HCT116 (cell line): ENCODE data around the gene ADRA1B. TPM values are rescaled to one million over a fixed set of nuclear protein-coding genes. Genes with fewer than 3 reads are reported as not detected.

Source experiments
- ATAC-seq: fragments of 200-7000 bp; cut with Tn5 transposase; 2 replicates; pipeline ENCODE4 v1.9.1; 2020; ENCODE audit warnings: mild to moderate bottlenecking, moderate library complexity
- BruUV-seq: library from RNA; stranded (reverse); fragments of 400-500 nt; replicated peaks from 2 replicates; lab custom pipeline; 2021; lab: Mats Ljungman, UMichigan
- CTCF ChIA-PET: fragments of 300-600 bp; sonication (Branson Sonifier 250); formaldehyde crosslinking; loops from one replicate; lab custom pipeline; 2021; ENCODE audit warnings: antibody characterized with exemption; lab: Charles Lee
- POLR2A ChIA-PET: fragments of 300-600, 350-600 bp; sonication (Branson Sonifier 250); formaldehyde crosslinking; loops from one replicate; lab custom pipeline; 2021; ENCODE audit warnings: antibody characterized with exemption; lab: Charles Lee
- RAD21 ChIA-PET, 2 experiments: fragments of 300-600 bp; sonication (Branson Sonifier 250); formaldehyde crosslinking; loops; one replicate each; lab custom pipeline; 2023; ENCODE audit warnings: low total read pairs in 2 of 2; ENCODE audit not compliant: uncharacterized antibody in 2 of 2, unreplicated experiment in 2 of 2, low non-redundant PET in 1 of 2; lab: Charles Lee
- DNase-seq: peaks from one replicate; pipeline ENCODE4 v3.0.0-alpha.2; 2010; ENCODE audit warnings: low read depth, low spot score
- H2AFZ ChIP-seq: fragments of 200-600 bp; shearing (Covaris generic), sonication (generic); 2 replicates; pipeline ENCODE4 v1.6.1; 2017; ENCODE audit warnings: low read depth, mixed run types, mixed read lengths, antibody characterized with exemption, low read length; ENCODE audit not compliant: poor library complexity, severe bottlenecking
- H3K27ac ChIP-seq: 2 replicates; pipeline ENCODE4 v1.5.1; 2012; ENCODE audit warnings: low read depth, low read length
- H3K27me3 ChIP-seq: fragments of 200-600 bp; sonication (generic); 2 replicates; pipeline ENCODE4 v1.6.1; 2016; ENCODE audit warnings: mixed run types, low read length, mixed read lengths; ENCODE audit not compliant: insufficient read depth
- H3K36me3 ChIP-seq, 2 experiments: fragments of 200-500 bp in 1 of 2; fragments of 200-600 bp in 1 of 2; sonication (Bioruptor generic) in 1 of 2; sonication (generic) in 1 of 2; 2 replicates each; pipeline versions ENCODE4 v1.5.1 to v1.6.1; 2014 to 2016; ENCODE audit warnings: low read length in 2 of 2, inconsistent platforms in 1 of 2, mixed read lengths in 1 of 2, mixed run types in 1 of 2; ENCODE audit not compliant: insufficient read depth in 2 of 2, control insufficient read depth in 1 of 2
- H3K4me1 ChIP-seq, 2 experiments: fragments of 200-600 bp in 1 of 2; sonication (generic) in 1 of 2; 2 replicates each; pipeline versions ENCODE4 v1.5.1 to v1.6.1; 2012 to 2017; ENCODE audit warnings: low read length in 2 of 2, inconsistent platforms in 1 of 2, mild to moderate bottlenecking in 1 of 2, mixed read lengths in 1 of 2, mixed run types in 1 of 2, moderate library complexity in 1 of 2; ENCODE audit not compliant: insufficient read depth in 2 of 2, control insufficient read depth in 1 of 2
- H3K4me2 ChIP-seq: fragments of 200-600 bp; sonication (generic); 2 replicates; pipeline ENCODE4 v1.6.1; 2017; ENCODE audit warnings: mixed run types, low read length, mixed read lengths
- H3K4me3 ChIP-seq, 2 experiments: fragments of 200-600 bp in 1 of 2; sonication (generic) in 1 of 2; replicated peaks in 1 of 2; 2 replicates each; pipeline ENCODE4 v1.5.1; 2011 to 2016; ENCODE audit warnings: low read length in 2 of 2, control low read depth in 1 of 2, low read depth in 1 of 2, mild to moderate bottlenecking in 1 of 2, mixed read lengths in 1 of 2, mixed run types in 1 of 2
- H3K79me2 ChIP-seq: fragments of 200-600 bp; sonication (generic); 2 replicates; pipeline ENCODE4 v1.6.1; 2017; ENCODE audit warnings: mild to moderate bottlenecking, mixed run types, low read length, moderate library complexity, mixed read lengths; ENCODE audit not compliant: insufficient read depth
- H3K9ac ChIP-seq: fragments of 200-600 bp; sonication (generic); 2 replicates; pipeline ENCODE4 v1.6.1; 2016; ENCODE audit warnings: low read length, mixed read lengths
- H3K9me2 ChIP-seq: fragments of 200-600 bp; sonication (generic), shearing (Covaris generic); 2 replicates; pipeline ENCODE4 v1.6.1; 2017; ENCODE audit warnings: mixed run types, mild to moderate bottlenecking, moderate library complexity; ENCODE audit not compliant: insufficient read depth
- H3K9me3 ChIP-seq, 2 experiments: fragments of 200-500 bp in 1 of 2; fragments of 200-600 bp in 1 of 2; sonication (Bioruptor generic) in 1 of 2; sonication (generic) in 1 of 2; 2 replicates each; pipeline ENCODE4 v1.6.1; 2014 to 2017; ENCODE audit warnings: low read length in 2 of 2, mixed read lengths in 2 of 2, inconsistent platforms in 1 of 2, low read depth in 1 of 2, mild to moderate bottlenecking in 1 of 2, mixed run types in 1 of 2, moderate library complexity in 1 of 2; ENCODE audit not compliant: control insufficient read depth in 1 of 2, insufficient read depth in 1 of 2
- H4K20me1 ChIP-seq: fragments of 200-600 bp; sonication (generic), shearing (Covaris generic); 2 replicates; pipeline ENCODE4 v1.6.1; 2017; ENCODE audit warnings: mixed run types, mild to moderate bottlenecking, moderate library complexity; ENCODE audit not compliant: insufficient read depth
- ATF3 ChIP-seq: IDR thresholded peaks from 2 replicates; pipeline ENCODE4 v1.6.1; 2012
- CEBPB ChIP-seq: IDR thresholded peaks from 2 replicates; pipeline ENCODE4 v1.6.1; 2012; ENCODE audit warnings: low read depth
- CTCF ChIP-seq, 3 experiments: fragments of 200-600 bp in 1 of 3; sonication (generic) in 1 of 3; IDR thresholded peaks in 2 of 3; conservative IDR thresholded peaks in 1 of 3; 2 replicates each; pipeline ENCODE4 v1.5.1; 2012 to 2017; ENCODE audit warnings: low read depth in 2 of 3, low read length in 2 of 3, antibody characterized with exemption in 1 of 3, borderline replicate concordance in 1 of 3, control low read depth in 1 of 3, mild to moderate bottlenecking in 1 of 3, mixed read lengths in 1 of 3, mixed run types in 1 of 3, moderate library complexity in 1 of 3; ENCODE audit not compliant: insufficient read depth in 1 of 3
- EZH2phosphoT487 ChIP-seq: fragments of 200-600 bp; IDR thresholded peaks from 2 replicates; pipeline ENCODE4 v1.6.1; 2018; ENCODE audit warnings: antibody characterized with exemption, borderline replicate concordance
- FOSL1 ChIP-seq: IDR thresholded peaks from 2 replicates; pipeline ENCODE4 v1.6.1; 2012; ENCODE audit warnings: low read depth
- MAX ChIP-seq: IDR thresholded peaks from 2 replicates; pipeline ENCODE4 v1.6.1; 2012
- POLR2A ChIP-seq: IDR thresholded peaks from 2 replicates; pipeline ENCODE4 v1.7.0; 2011; ENCODE audit warnings: borderline replicate concordance; ENCODE audit not compliant: insufficient read depth, insufficient read length; ENCODE audit errors: extremely low read depth
- RAD21 ChIP-seq: IDR thresholded peaks from 2 replicates; pipeline ENCODE4 v1.6.1; 2012; ENCODE audit warnings: low read depth, mild to moderate bottlenecking
- REST ChIP-seq: IDR thresholded peaks from 2 replicates; pipeline ENCODE4 v1.6.1; 2012; ENCODE audit warnings: low read depth
- SP1 ChIP-seq: IDR thresholded peaks from 2 replicates; pipeline ENCODE4 v1.6.1; 2012; ENCODE audit warnings: low read depth
- SRF ChIP-seq: IDR thresholded peaks from 2 replicates; pipeline ENCODE4 v1.6.1; 2012; ENCODE audit warnings: low read depth
- TCF7L2 ChIP-seq: IDR thresholded peaks from 2 replicates; pipeline ENCODE4 v1.7.0; 2011; ENCODE audit warnings: borderline replicate concordance, inconsistent platforms; ENCODE audit not compliant: insufficient read depth, insufficient read length; ENCODE audit errors: extremely low read depth
- YY1 ChIP-seq: IDR thresholded peaks from 2 replicates; pipeline ENCODE4 v1.6.1; 2011; ENCODE audit warnings: low read length, low read depth, moderate library complexity, mild to moderate bottlenecking; ENCODE audit not compliant: insufficient replicate concordance; ENCODE audit errors: extremely low read depth
- ZFX ChIP-seq: fragments of 450-650 bp; IDR thresholded peaks from 2 replicates; pipeline ENCODE4 v1.6.1; 2017
- intact Hi-C: fragments of 100-400 bp; cut with micrococcal nuclease; formaldehyde crosslinking; loops from 2 replicates; pipeline ENCODE4 v1.10.0; 2022
- total RNA-seq: library from RNA; stranded (reverse); gene quantifications from one replicate; pipeline ENCODE4 v1.2.1, GENCODE V29; 2021; ENCODE audit not compliant: unreplicated experiment

ADRA1B gene
- total RNA-seq, 1 experiment from 2014 or later, result not detected

GRCh38 chr5:159893040-159893695 lies 23.1 kb upstream of the ADRA1B start:
- no peak for DNase-seq
- no peak overlapping the region for H3K4me3 ChIP-seq
- RAD21 ChIA-PET, result no interaction called here
- no peaks in the 10 kb centered on the region for H3K36me3 ChIP-seq
- H3K9ac ChIP-seq, result no peak overlapping the region
- no peak overlapping the region for H2AFZ ChIP-seq
- no peaks in the 10 kb centered on the region for H3K79me2 ChIP-seq
- POLR2A ChIA-PET, result no interaction called here
- intact Hi-C loops, result no loop called here
- no peak overlapping the region for H3K27ac ChIP-seq
- H4K20me1 ChIP-seq, result no peaks in the 10 kb centered on the region
- CTCF ChIA-PET, result no interaction called here
- H3K27me3 ChIP-seq, result no peaks in the 10 kb centered on the region
- H3K9me2 ChIP-seq, result no peaks in the 10 kb centered on the region
- H3K9me3 ChIP-seq, result no peaks in the 10 kb centered on the region
- no peaks in the 10 kb centered on the region for H3K4me1 ChIP-seq
- no TSS peak for BruUV-seq
- no peak overlapping the region for H3K4me2 ChIP-seq
- no peak for ATAC-seq
- no peak for TF ChIP-seq REST
- TF ChIP-seq CTCF (IDR thresholded peaks at IDR 0.05 in 2 of 3, conservative IDR thresholded peaks at IDR 0.05 in 1 of 3; ENCODE audit: borderline replicate concordance in 1 of 3, insufficient read depth in 1 of 3, low read depth in 2 of 3, low read length in 2 of 3), result no peak
- TF ChIP-seq TCF7L2, result no peak
- no peak for TF ChIP-seq EZH2phosphoT487
- no peak for TF ChIP-seq SRF
- no peak for TF ChIP-seq CEBPB
- no peak for TF ChIP-seq FOSL1
- TF ChIP-seq POLR2A, result no peak
- no peak for TF ChIP-seq MAX
- no peak for TF ChIP-seq ATF3
- TF ChIP-seq SP1, result no peak
- no peak for TF ChIP-seq YY1
- TF ChIP-seq ZFX, result no peak
- TF ChIP-seq RAD21, result no peak
